HG02642 (cell line): ENCODE results near the gene TUFM.

Source experiments
- ATAC-seq: cut with Tn5 transposase; IDR thresholded peaks from one replicate; pipeline ENCODE4 v1.9.1; 2021; ENCODE audit warnings: mild to moderate bottlenecking; ENCODE audit not compliant: unreplicated experiment, poor library complexity

TUFM gene

GRCh38 chr16:28842696-28843095 is 3.5 kb downstream of the TUFM start:
- ATAC-seq: no peak

- no peak for ATAC-seq
Observed at GRCh38 chr16:28839899-28840298, 6.2 kb downstream of the TUFM start.

- no peak for ATAC-seq
Observed at GRCh38 chr16:28839004-28839639, 7.0 kb downstream of the TUFM start.

- no peak for ATAC-seq
Observed at GRCh38 chr16:28838558-28838918, 7.6 kb downstream of the TUFM start.

- ATAC-seq: no peak
Observed at GRCh38 chr16:28837672-28838557, 8.2 kb downstream of the TUFM start.

- ATAC-seq: no peak
Observed at GRCh38 chr16:28836761-28837064, 9.4 kb downstream of the TUFM start.

GRCh38 chr16:28835864-28836760 is 10.0 kb downstream of the TUFM start:
- ATAC-seq: no peak

- ATAC-seq: no peak
Observed at GRCh38 chr16:28834873-28835863, 11.0 kb downstream of the TUFM start.

- ATAC-seq: no peak
Observed at GRCh38 chr16:28834349-28834748, 11.8 kb downstream of the TUFM start.

- ATAC-seq: no peak
Observed at GRCh38 chr16:28830531-28830930, 15.6 kb downstream of the TUFM start.

GRCh38 chr16:28829747-28830146 is 16.4 kb downstream of the TUFM start:
- ATAC-seq: no peak

GRCh38 chr16:28826141-28826540 is 20.0 kb downstream of the TUFM start:
- ATAC-seq: no peak

GRCh38 chr16:28824717-28824973 is 21.5 kb downstream of the TUFM start:
- no peak for ATAC-seq

- ATAC-seq: peak; percentile 77
Observed at GRCh38 chr16:28823873-28824716, 22.1 kb downstream of the TUFM start.

GRCh38 chr16:28823291-28823872 is 22.8 kb downstream of the TUFM start:
- ATAC-seq: peak; percentile 28

- ATAC-seq: peak; percentile 45
Observed at GRCh38 chr16:28822520-28823290, 23.4 kb downstream of the TUFM start, which contains the start of gene ATXN2L. TSS of gene ATXN2L (plus strand) at chr16:28822999. CDS start at chr16:28823260, 261 bp downstream.

- no peak for ATAC-seq
Observed at GRCh38 chr16:28821874-28822519, 24.2 kb downstream of the TUFM start.
